ENCODE measurements around the gene CYP2S1.

DNA sequence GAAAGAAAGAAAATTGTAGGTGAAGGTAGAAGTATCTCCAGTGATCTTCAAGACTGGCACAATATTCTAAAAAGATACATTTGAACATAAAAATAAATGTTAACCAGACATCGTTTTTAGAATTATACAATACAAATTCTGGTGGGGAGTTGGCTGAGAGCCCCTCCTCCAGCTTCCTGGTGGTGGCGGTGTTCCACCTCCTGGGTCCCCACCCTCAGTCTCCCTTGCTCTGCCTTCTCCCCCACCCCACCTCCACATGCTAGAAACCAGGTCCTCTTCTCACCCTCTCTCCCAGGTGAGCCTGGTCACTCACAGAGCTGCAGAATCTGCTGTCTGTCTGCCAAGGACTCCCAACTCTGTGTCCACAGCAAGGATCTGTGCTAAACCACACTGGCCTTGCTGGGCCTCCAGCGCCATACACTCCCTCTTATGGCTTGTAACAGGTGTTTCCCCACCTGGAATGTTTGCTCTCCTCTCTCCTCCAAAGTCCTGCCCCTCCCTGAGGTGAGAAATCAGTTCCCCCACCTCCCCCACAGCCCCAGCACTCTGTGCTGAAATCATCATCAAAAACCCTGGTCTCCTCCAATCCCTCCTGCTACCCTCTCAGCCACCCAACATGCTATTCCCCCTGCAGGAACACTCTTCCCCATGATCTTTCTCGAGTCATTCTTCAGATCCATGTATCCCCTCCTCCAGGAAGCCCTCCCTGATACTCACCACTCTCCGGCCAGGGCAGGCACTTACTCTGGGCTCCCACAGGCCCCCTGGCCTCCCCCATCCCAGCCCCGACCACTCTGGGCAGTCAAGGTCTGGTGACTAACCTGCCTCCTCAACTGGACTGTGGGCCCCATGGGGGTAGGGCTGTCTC lies 20.5 kb upstream of the CYP2S1 start:
- TF ChIP-seq, protein P1, sequence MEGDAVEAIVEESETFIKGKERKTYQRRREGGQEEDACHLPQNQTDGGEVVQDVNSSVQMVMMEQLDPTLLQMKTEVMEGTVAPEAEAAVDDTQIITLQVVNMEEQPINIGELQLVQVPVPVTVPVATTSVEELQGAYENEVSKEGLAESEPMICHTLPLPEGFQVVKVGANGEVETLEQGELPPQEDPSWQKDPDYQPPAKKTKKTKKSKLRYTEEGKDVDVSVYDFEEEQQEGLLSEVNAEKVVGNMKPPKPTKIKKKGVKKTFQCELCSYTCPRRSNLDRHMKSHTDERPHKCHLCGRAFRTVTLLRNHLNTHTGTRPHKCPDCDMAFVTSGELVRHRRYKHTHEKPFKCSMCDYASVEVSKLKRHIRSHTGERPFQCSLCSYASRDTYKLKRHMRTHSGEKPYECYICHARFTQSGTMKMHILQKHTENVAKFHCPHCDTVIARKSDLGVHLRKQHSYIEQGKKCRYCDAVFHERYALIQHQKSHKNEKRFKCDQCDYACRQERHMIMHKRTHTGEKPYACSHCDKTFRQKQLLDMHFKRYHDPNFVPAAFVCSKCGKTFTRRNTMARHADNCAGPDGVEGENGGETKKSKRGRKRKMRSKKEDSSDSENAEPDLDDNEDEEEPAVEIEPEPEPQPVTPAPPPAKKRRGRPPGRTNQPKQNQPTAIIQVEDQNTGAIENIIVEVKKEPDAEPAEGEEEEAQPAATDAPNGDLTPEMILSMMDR (IDR thresholded peaks at IDR 0.05): no peak
- TF ChIP-seq POLR2A (IDR thresholded peaks at IDR 0.05): no peak

Measured in Peyer's patch (tissue), 4 donors.